ENCODE results near the gene PNCK.

DNA sequence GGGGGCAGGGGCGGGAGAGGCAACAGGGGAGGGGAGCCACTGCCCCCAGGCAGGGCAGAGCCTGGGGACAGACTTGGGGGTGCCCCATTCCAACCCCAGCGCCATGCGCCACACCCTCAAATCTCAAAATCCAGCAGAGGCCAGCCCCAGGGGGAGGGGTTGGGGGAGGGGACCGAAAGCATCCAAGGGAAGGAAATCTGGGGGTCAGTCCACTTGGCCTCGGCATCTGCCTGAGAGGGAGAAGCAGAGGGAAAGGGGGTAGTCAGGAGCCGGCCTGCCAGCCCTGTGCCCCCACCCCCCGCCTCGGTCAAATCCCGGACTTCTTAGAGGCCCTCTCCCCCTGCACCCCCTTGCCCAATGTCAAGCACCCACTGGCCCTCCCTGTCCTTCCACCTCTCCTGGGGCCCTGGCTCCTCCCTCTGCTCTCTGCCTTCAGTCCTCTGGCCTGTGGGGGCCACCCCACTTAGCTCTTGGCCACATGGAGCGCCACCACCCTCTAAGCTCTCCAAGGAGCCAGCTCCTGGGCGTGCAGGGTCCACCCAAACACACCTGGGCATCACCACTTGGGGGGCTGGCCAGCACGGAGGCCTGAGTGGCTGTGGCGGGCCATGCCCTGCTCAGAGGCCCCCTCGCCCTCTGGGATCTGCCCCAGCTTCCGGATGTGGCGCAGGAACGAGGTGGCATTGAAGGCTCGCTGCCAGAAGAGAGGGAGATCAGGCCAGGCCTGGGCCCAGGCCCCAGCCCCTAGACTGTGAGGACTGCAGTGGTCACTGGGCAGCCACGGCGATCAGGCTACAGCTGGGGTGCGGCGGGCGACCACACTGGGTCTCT is 3.5 kb downstream of the PNCK start:
- TF ChIP-seq, protein P1, sequence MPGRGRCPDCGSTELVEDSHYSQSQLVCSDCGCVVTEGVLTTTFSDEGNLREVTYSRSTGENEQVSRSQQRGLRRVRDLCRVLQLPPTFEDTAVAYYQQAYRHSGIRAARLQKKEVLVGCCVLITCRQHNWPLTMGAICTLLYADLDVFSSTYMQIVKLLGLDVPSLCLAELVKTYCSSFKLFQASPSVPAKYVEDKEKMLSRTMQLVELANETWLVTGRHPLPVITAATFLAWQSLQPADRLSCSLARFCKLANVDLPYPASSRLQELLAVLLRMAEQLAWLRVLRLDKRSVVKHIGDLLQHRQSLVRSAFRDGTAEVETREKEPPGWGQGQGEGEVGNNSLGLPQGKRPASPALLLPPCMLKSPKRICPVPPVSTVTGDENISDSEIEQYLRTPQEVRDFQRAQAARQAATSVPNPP (CRISPR knock-in tag; IDR thresholded peaks at IDR 0.05), result no peak
- TF ChIP-seq SCMH1 (CRISPR knock-in tag; IDR thresholded peaks at IDR 0.05; ENCODE audit: borderline replicate concordance) (no peak), TAF15 (IDR thresholded peaks at IDR 0.05; ENCODE audit: low read depth, low read length, poor library complexity, severe bottlenecking) (no peak)

Data from HepG2 (cell line).